H1 (cell line): Measurements from ENCODE around the gene RIC8A. TPM values are rescaled to one million over a fixed set of nuclear protein-coding genes. Genes with fewer than 3 reads are reported as not detected.
A peak's percentile ranks its signal among the peaks of the same experiment; 100 is the strongest.
"Not testable (repeated sequence)": the region's sequence is repeated elsewhere in the genome, so short reads cannot be mapped to it uniquely, and the experiment has no call there.

Experiments used
- CTCF ChIA-PET: fragments of 300-600 bp; sonication (Branson Sonifier 250); formaldehyde crosslinking; loops from one replicate; lab custom pipeline; 2021; ENCODE audit not compliant: partially characterized antibody; lab: Charles Lee
- POLR2A ChIA-PET: fragments of 300-600 bp; sonication (Branson Sonifier 250); formaldehyde crosslinking; loops from one replicate; lab custom pipeline; 2021; ENCODE audit warnings: inconsistent platforms; ENCODE audit not compliant: partially characterized antibody; lab: Charles Lee
- DNase-seq, 2 experiments: peaks; one replicate each; pipeline versions ENCODE4 v3.0.0 to v3.0.0-alpha.2; 2010 to 2022; ENCODE audit warnings: low spot score in 2 of 2, low read depth in 1 of 2, mixed read lengths in 1 of 2
- FAIRE-seq: peaks from 2 replicates; lab custom pipeline; 2011; peaks lifted over from hg19 to GRCh38; lab: Jason Lieb, UNC
- H2AFZ ChIP-seq: 2 replicates; pipeline ENCODE4 v1.8.1; 2012; ENCODE audit warnings: low read length, inconsistent platforms
- H2AK5ac ChIP-seq: 2 replicates; pipeline ENCODE4 v1.6.1; 2013; ENCODE audit warnings: low read depth, low read length
- H2BK120ac ChIP-seq: replicated peaks from 2 replicates; pipeline ENCODE3; 2013; ENCODE audit warnings: low read depth, low read length, inconsistent platforms
- H2BK12ac ChIP-seq: 2 replicates; pipeline ENCODE4 v1.6.1; 2013; ENCODE audit warnings: low read depth, low read length
- H2BK15ac ChIP-seq: 2 replicates; pipeline ENCODE4 v1.6.1; 2013; ENCODE audit warnings: low read length
- H2BK20ac ChIP-seq: 2 replicates; pipeline ENCODE4 v1.6.1; 2013; ENCODE audit warnings: low read length
- H2BK5ac ChIP-seq: 2 replicates; pipeline ENCODE4 v1.6.1; 2013; ENCODE audit warnings: low read depth, low read length
- H3K14ac ChIP-seq: 2 replicates; pipeline ENCODE4 v1.6.1; 2013; ENCODE audit warnings: inconsistent platforms; ENCODE audit not compliant: insufficient read length
- H3K18ac ChIP-seq: 2 replicates; pipeline ENCODE4 v1.6.1; 2013; ENCODE audit warnings: low read length; ENCODE audit errors: extremely low read depth
- H3K23ac ChIP-seq: 2 replicates; pipeline ENCODE4 v1.6.1; 2013; ENCODE audit warnings: inconsistent platforms; ENCODE audit not compliant: insufficient read length
- H3K23me2 ChIP-seq: 2 replicates; pipeline ENCODE4 v1.6.1; 2013; ENCODE audit warnings: low read depth, low read length
- H3K27ac ChIP-seq: 2 replicates; pipeline ENCODE4 v1.6.1; 2011; ENCODE audit warnings: low read depth, low read length, inconsistent platforms
- H3K27me3 ChIP-seq, 4 experiments: replicated peaks in 1 of 4; 1 replicate in 1 of 4; 2 replicates in 3 of 4; pipeline versions ENCODE4 v1.6.1 to v1.8.1; 2011 to 2013; ENCODE audit warnings: low read length in 3 of 4, mild to moderate bottlenecking in 3 of 4, inconsistent platforms in 2 of 4, mixed read lengths in 2 of 4, moderate library complexity in 1 of 4; ENCODE audit not compliant: control insufficient read depth in 3 of 4, insufficient read depth in 3 of 4; ENCODE audit errors: extremely low read depth in 1 of 4
- H3K36me3 ChIP-seq, 4 experiments: 2 replicates each; pipeline versions ENCODE4 v1.6.1 to v1.8.1; 2011 to 2013; ENCODE audit warnings: mild to moderate bottlenecking in 4 of 4, low read length in 3 of 4, moderate library complexity in 2 of 4, control low read depth in 1 of 4, inconsistent platforms in 1 of 4; ENCODE audit not compliant: insufficient read depth in 4 of 4, control insufficient read depth in 2 of 4
- H3K4ac ChIP-seq: replicated peaks from 2 replicates; pipeline ENCODE3; 2013; ENCODE audit warnings: low read length, low read depth, mixed read lengths, inconsistent platforms; ENCODE audit not compliant: insufficient read length
- H3K4me1 ChIP-seq, 4 experiments: replicated peaks in 1 of 4; 1 replicate in 1 of 4; 2 replicates in 3 of 4; pipeline versions ENCODE4 v1.6.1 to v1.8.1; 2011 to 2013; ENCODE audit warnings: low read length in 3 of 4, inconsistent platforms in 2 of 4, mixed read lengths in 1 of 4; ENCODE audit not compliant: insufficient read depth in 4 of 4, control insufficient read depth in 3 of 4
- H3K4me2 ChIP-seq, 2 experiments: 2 replicates each; pipeline versions ENCODE4 v1.6.1 to v1.8.1; 2011 to 2013; ENCODE audit warnings: low read depth in 2 of 2, low read length in 2 of 2, control low read depth in 1 of 2, inconsistent platforms in 1 of 2, mild to moderate bottlenecking in 1 of 2; ENCODE audit not compliant: insufficient read depth in 1 of 2
- H3K4me3 ChIP-seq, 4 experiments: fragments of 200-600, 300-600 bp in 1 of 4; sonication (generic), shearing (Covaris generic), sonication (Bioruptor Twin) in 1 of 4; 2 replicates each; pipeline versions ENCODE4 v1.5.1 to v1.8.1; 2011 to 2016; ENCODE audit warnings: low read length in 4 of 4, low read depth in 3 of 4, control low read depth in 2 of 4, inconsistent platforms in 2 of 4, mild to moderate bottlenecking in 2 of 4, mixed read lengths in 1 of 4, moderate library complexity in 1 of 4; ENCODE audit not compliant: insufficient read depth in 2 of 4; ENCODE audit errors: extremely low read depth in 1 of 4
- H3K56ac ChIP-seq: replicated peaks from 2 replicates; pipeline ENCODE3; 2013; ENCODE audit warnings: low read depth, mild to moderate bottlenecking, mixed read lengths, low read length, inconsistent platforms; ENCODE audit not compliant: insufficient read length
- H3K79me1 ChIP-seq: 2 replicates; pipeline ENCODE4 v1.6.1; 2013; ENCODE audit warnings: low read depth, low read length, control low read depth
- H3K79me2 ChIP-seq, 2 experiments: 2 replicates each; pipeline versions ENCODE4 v1.6.1 to v1.8.1; 2012 to 2013; ENCODE audit warnings: low read length in 2 of 2, mild to moderate bottlenecking in 2 of 2, inconsistent platforms in 1 of 2; ENCODE audit not compliant: insufficient read depth in 2 of 2, control insufficient read depth in 1 of 2
- H3K9ac ChIP-seq, 4 experiments: replicated peaks in 1 of 4; 1 replicate in 1 of 4; 2 replicates in 3 of 4; pipeline versions ENCODE4 v1.6.1 to v1.8.1; 2011 to 2013; ENCODE audit warnings: low read depth in 3 of 4, low read length in 3 of 4, control low read depth in 2 of 4, mild to moderate bottlenecking in 2 of 4, moderate library complexity in 2 of 4, inconsistent platforms in 1 of 4; ENCODE audit errors: extremely low read depth in 1 of 4
- H3K9me3 ChIP-seq, 2 experiments: 2 replicates each; pipeline versions ENCODE4 v1.6.1 to v1.8.1; 2012 to 2013; ENCODE audit warnings: mild to moderate bottlenecking in 2 of 2, moderate library complexity in 2 of 2, control low read depth in 1 of 2, inconsistent platforms in 1 of 2, low read depth in 1 of 2, low read length in 1 of 2, mixed read lengths in 1 of 2; ENCODE audit not compliant: insufficient read depth in 2 of 2
- H4K20me1 ChIP-seq, 2 experiments: replicated peaks in 1 of 2; 2 replicates each; pipeline versions ENCODE3 to v1.8.1; 2011 to 2013; ENCODE audit warnings: inconsistent platforms in 2 of 2, low read length in 2 of 2, mild to moderate bottlenecking in 1 of 2; ENCODE audit not compliant: insufficient read depth in 2 of 2, control insufficient read depth in 1 of 2
- H4K5ac ChIP-seq: 2 replicates; pipeline ENCODE4 v1.6.1; 2013; ENCODE audit warnings: low read length, low read depth, mixed read lengths, inconsistent platforms; ENCODE audit not compliant: insufficient read length
- H4K8ac ChIP-seq: 2 replicates; pipeline ENCODE4 v1.8.0; 2013; ENCODE audit warnings: mild to moderate bottlenecking, moderate library complexity, low read length, inconsistent platforms; ENCODE audit not compliant: insufficient read depth; ENCODE audit errors: extremely low read depth
- H4K91ac ChIP-seq: replicated peaks from 2 replicates; pipeline ENCODE3; 2013; ENCODE audit warnings: low read length, mixed read lengths, inconsistent platforms; ENCODE audit not compliant: insufficient read length
- WGBS, 2 experiments: shearing (Covaris generic) in 1 of 2; methylation state at CpG; one replicate each; pipeline versions ENCODE4 v1.1.6 to v1.1.7; 2013 to 2015; ENCODE audit warnings: low lambda C conversion rate in 2 of 2, mixed read lengths in 2 of 2, inconsistent platforms in 1 of 2, low coverage in 1 of 2, missing lambda C conversion rate in 1 of 2; ENCODE audit not compliant: insufficient replicate concordance in 2 of 2, insufficient coverage in 1 of 2, insufficient read length in 1 of 2; ENCODE audit errors: extremely low coverage in 1 of 2, missing lambda C conversion rate in 1 of 2; 5-methylcytosine and 5-hydroxymethylcytosine counted together
- polyA plus RNA-seq, 7 experiments: library from polyadenylated mRNA; depleted of rRNA in 3 of 7; stranded (reverse) in 5 of 7; unstranded in 2 of 7; fragments of >200 nt in 5 of 7; fragments of 200-250 nt in 2 of 7; gene quantifications; 1 replicate in 5 of 7; 2 replicates in 1 of 7; 4 replicates in 1 of 7; pipeline versions ENCODE4 v1.2.1 to v1.2.3, GENCODE V29; 2011 to 2013; ENCODE audit warnings: missing spikeins in 2 of 7, mixed read lengths in 2 of 7
- total RNA-seq: library from RNA; stranded (reverse); fragmentation: NEBNext Ultra II Directional; extraction: Animal tissue kit (Norgen Biotek cat#: 25700); gene quantifications from 2 replicates; pipeline ENCODE4 v1.2.1, GENCODE V29; 2021
- TF ChIP-seq, protein P1 (sequence below), 3 experiments: IDR thresholded peaks; 1 replicate in 2 of 3; 2 replicates in 1 of 3; pipeline versions ENCODE4 v1.5.1 to v1.6.1; 2011; ENCODE audit warnings: low read length in 3 of 3, mild to moderate bottlenecking in 3 of 3, inconsistent platforms in 2 of 3, low read depth in 1 of 3, moderate library complexity in 1 of 3; ENCODE audit not compliant: insufficient read depth in 1 of 3; ENCODE audit errors: control extremely low read depth in 1 of 3

The RIC8A gene
- total and polyA plus RNA-seq, 2 of the 8 experiments (the other 6 are each of a cell fraction or from before 2014, with no cell fraction given): 67.0 to 105 TPM

DNA sequence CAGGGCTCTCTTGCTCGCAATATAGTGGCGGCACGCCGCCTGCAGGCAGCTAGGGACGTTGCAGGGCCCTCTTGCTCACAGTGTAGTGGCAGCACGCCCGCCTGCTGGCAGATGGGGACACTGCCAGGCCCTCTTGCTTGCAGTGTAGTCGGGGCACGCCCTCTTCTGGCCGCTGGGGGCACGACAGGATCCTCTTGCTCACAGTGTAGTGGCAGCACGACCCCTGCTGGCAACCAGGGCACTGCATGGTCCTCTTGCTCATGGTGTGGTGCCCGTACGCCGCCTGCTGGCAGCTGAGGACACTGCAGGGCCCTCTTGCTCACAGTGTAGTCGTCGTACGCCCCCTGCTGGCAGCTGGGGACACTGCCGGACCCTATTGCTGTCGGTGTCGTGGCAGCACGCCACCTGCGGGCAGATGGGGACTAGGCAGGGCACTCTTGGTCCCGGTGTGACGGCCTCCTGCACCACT is 17.6 kb upstream of the RIC8A start:
- H3K4me3 ChIP-seq, CTCF ChIA-PET, H2BK120ac ChIP-seq, H3K4me1 ChIP-seq, H3K36me3 ChIP-seq, H3K27me3 ChIP-seq, H3K9ac ChIP-seq, H2BK12ac ChIP-seq, H3K23me2 ChIP-seq, H3K79me2 ChIP-seq, H3K4ac ChIP-seq, H4K91ac ChIP-seq, H4K20me1 ChIP-seq, H2AK5ac ChIP-seq, H2AFZ ChIP-seq, H3K27ac ChIP-seq, H4K8ac ChIP-seq, H4K5ac ChIP-seq, H3K79me1 ChIP-seq, H2BK5ac ChIP-seq, H3K14ac ChIP-seq, H3K4me2 ChIP-seq, DNase-seq, POLR2A ChIA-PET, FAIRE-seq, H3K18ac ChIP-seq, H3K56ac ChIP-seq, H2BK15ac ChIP-seq, H2BK20ac ChIP-seq, H3K23ac ChIP-seq: not testable (repeated sequence)
- WGBS, 2 experiments: 91% methylated on average over 6 of the region's 25 CpGs; no CpG with 5 or more reads in 1 of the 2 experiments
- TF ChIP-seq, protein P1, sequence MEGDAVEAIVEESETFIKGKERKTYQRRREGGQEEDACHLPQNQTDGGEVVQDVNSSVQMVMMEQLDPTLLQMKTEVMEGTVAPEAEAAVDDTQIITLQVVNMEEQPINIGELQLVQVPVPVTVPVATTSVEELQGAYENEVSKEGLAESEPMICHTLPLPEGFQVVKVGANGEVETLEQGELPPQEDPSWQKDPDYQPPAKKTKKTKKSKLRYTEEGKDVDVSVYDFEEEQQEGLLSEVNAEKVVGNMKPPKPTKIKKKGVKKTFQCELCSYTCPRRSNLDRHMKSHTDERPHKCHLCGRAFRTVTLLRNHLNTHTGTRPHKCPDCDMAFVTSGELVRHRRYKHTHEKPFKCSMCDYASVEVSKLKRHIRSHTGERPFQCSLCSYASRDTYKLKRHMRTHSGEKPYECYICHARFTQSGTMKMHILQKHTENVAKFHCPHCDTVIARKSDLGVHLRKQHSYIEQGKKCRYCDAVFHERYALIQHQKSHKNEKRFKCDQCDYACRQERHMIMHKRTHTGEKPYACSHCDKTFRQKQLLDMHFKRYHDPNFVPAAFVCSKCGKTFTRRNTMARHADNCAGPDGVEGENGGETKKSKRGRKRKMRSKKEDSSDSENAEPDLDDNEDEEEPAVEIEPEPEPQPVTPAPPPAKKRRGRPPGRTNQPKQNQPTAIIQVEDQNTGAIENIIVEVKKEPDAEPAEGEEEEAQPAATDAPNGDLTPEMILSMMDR (IDR thresholded peaks at IDR 0.05; ENCODE audit: control extremely low read depth in 1 of 3, insufficient read depth in 1 of 3, low read depth in 1 of 3, low read length in 3 of 3): peak; percentile 4 to 29 (median 8); a peak in 3 of 4 replicates
- peaks cover 9 to 15% of the 10 kb centered on the region in 2 experiments for H3K9me3 ChIP-seq
